OCI-LY7 (cell line): ENCODE results near the gene TAS2R39.

Source experiments
- CTCF ChIP-seq: fragments of 200-600 bp; sonication (generic); conservative IDR thresholded peaks from 2 replicates; pipeline ENCODE4 v1.5.1; 2014; ENCODE audit warnings: mild to moderate bottlenecking, antibody characterized with exemption, low read length, moderate library complexity, mixed read lengths
- EZH2phosphoT487 ChIP-seq: fragments of 200-600 bp; sonication (generic); IDR thresholded peaks from 2 replicates; pipeline ENCODE4 v1.6.1; 2018; ENCODE audit warnings: low read depth, borderline replicate concordance, mild to moderate bottlenecking, mixed run types, antibody characterized with exemption, low read length, moderate library complexity, mixed read lengths

GRCh38 chr7:143177374-143178119 is 5.7 kb upstream of the TAS2R39 start:
- TF ChIP-seq CTCF (no peak), EZH2phosphoT487 (no peak)
